PFSK-1 (cell line): ENCODE results near the gene ERLEC1. TPM values are rescaled to one million over a fixed set of nuclear protein-coding genes. Genes with fewer than 3 reads are reported as not detected.

ENCODE experiments used
- FOXP2 ChIP-seq: optimal IDR thresholded peaks from 2 replicates; pipeline ENCODE3; 2011; ENCODE audit warnings: borderline replicate concordance, control low read depth, inconsistent platforms; ENCODE audit not compliant: insufficient read depth; ENCODE audit errors: extremely low read length, extremely low read depth
- POLR2AphosphoS5 ChIP-seq: IDR thresholded peaks from 2 replicates; pipeline ENCODE4 v1.6.1; 2012; ENCODE audit warnings: low read depth, mild to moderate bottlenecking, control low read depth, low read length, moderate library complexity
- REST ChIP-seq, 2 experiments: IDR thresholded peaks; 2 replicates each; pipeline versions ENCODE4 v1.6.1 to v1.8.0; 2011 to 2012; ENCODE audit warnings: low read depth in 2 of 2, low read length in 2 of 2, control low read depth in 1 of 2, inconsistent platforms in 1 of 2, mild to moderate bottlenecking in 1 of 2, moderate library complexity in 1 of 2; ENCODE audit not compliant: insufficient read depth in 1 of 2
- SIN3A ChIP-seq: IDR thresholded peaks from 2 replicates; pipeline ENCODE4 v1.6.1; 2012; ENCODE audit warnings: mild to moderate bottlenecking, low read length, moderate library complexity, borderline replicate concordance; ENCODE audit not compliant: insufficient read depth
- TAF1 ChIP-seq: IDR thresholded peaks from 2 replicates; pipeline ENCODE4 v1.6.1; 2012; ENCODE audit warnings: low read length, control low read depth, borderline replicate concordance; ENCODE audit not compliant: insufficient read depth
- polyA plus RNA-seq: library from polyadenylated mRNA; unstranded; fragments of >200 nt; gene quantifications from one replicate; pipeline ENCODE4 v1.2.1, GENCODE V29; 2012; ENCODE audit warnings: low read depth, missing spikeins; ENCODE audit not compliant: insufficient read length

Gene ERLEC1
- polyA plus RNA-seq = 19.2 TPM

DNA sequence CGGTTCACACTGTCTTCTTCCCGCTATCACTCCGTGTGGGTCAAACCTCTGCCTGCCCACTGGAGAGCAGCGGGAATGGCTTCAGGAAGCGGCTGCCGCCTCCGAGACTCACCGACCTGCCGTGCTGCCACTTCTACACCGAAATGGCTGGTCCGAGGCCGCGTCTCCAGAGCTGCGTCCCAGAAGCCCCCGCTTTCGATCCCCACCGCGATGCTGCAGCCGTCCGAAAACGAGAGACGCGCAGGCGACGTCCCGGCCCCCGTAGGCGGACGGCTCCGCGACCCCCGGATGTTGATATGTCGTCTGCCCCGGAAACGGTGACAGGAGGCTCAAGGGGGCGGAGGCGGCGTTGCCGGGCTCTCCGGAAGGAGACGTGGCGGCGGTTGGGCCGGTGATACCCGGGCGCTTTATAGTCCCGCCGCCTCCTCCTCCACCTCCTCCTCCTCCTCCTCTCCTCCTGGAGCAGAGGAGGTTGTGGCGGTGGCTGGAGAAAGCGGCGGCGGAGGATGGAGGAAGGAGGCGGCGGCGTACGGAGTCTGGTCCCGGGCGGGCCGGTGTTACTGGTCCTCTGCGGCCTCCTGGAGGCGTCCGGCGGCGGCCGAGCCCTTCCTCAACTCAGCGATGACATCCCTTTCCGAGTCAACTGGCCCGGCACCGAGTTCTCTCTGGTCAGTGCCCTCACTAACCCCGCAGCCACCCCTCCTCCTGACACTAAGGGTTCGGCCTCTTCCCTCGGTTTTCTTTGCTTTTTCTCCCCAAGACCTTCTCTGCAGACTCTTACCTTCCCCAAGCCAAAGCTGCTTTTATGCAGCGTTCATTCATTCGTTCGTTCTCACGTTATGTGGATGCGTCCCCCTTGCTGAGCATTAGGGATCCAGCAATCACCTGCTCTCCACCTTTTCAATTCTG is at the start of gene ERLEC1, which contains the start of gene ASB3:
Gene ERLEC1 (plus strand): TSS at position 340 of the 909 bp plus-strand sequence. CDS start 167 bp downstream, at position 507.
Gene ASB3 (minus strand): TSS at position 249 of the 909 bp plus-strand sequence. CDS start 21,381 bp downstream, outside the sequence.
- TF ChIP-seq TAF1 = peak; percentile 78; the same call in 1 of the 2 replicates
- TF ChIP-seq SIN3A = peak; percentile 54; the same call in 1 of the 2 replicates
- peak; percentile 85 for TF ChIP-seq POLR2AphosphoS5
- TF ChIP-seq REST (IDR thresholded peaks at IDR 0.05; ENCODE audit: insufficient read depth in 1 of 2, low read depth in 2 of 2, low read length in 2 of 2) = peak; percentile 32 to 47; a peak in 1 of 4 replicates
- TF ChIP-seq FOXP2 = peak; percentile 89

DNA sequence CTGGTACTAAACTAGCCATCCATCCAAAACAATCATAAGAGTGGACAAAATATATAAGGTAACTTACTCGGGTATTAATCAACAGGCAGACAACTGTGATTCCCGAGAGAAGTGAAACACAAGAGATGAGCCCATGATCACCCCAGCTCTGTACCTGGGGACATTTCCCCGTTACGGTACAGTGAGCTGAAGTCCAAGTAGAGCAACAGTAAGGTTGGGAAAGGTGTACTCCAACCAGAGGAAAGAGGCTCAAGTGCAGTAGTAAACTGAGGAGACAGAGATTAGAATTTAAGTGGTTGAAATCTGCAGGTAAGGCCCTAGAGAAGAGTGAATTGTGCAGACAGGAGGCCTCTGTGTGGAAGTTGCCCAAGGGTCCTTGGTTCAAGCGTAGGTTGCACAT is 49.8 kb upstream of the ERLEC1 start:
- TF ChIP-seq POLR2AphosphoS5 (no peak), FOXP2 (no peak), REST (IDR thresholded peaks at IDR 0.05; ENCODE audit: insufficient read depth in 1 of 2, low read depth in 2 of 2, low read length in 2 of 2) (no peak), SIN3A (no peak), TAF1 (no peak)

GRCh38 chr2:53739032-53739431 is 47.8 kb upstream of the ERLEC1 start:
- TF ChIP-seq SIN3A (no peak), TAF1 (no peak), POLR2AphosphoS5 (no peak), REST (IDR thresholded peaks at IDR 0.05; ENCODE audit: insufficient read depth in 1 of 2, low read depth in 2 of 2, low read length in 2 of 2) (no peak), FOXP2 (no peak)

GRCh38 chr2:53740170-53740569 is 46.7 kb upstream of the ERLEC1 start:
- TF ChIP-seq POLR2AphosphoS5 = no peak
- no peak for TF ChIP-seq TAF1
- no peak for TF ChIP-seq SIN3A
- TF ChIP-seq FOXP2 = no peak
- no peak for TF ChIP-seq REST (IDR thresholded peaks at IDR 0.05; ENCODE audit: insufficient read depth in 1 of 2, low read depth in 2 of 2, low read length in 2 of 2)
